H9 (cell line): ENCODE data around the gene GET4. TPM values are rescaled to one million over a fixed set of nuclear protein-coding genes. Genes with fewer than 3 reads are reported as not detected.

Experiments
- DNase-seq: peaks from one replicate; pipeline ENCODE4 v3.0.0-alpha.2; 2017
- H2AFZ ChIP-seq: one replicate; pipeline ENCODE4 v1.6.1; 2013; ENCODE audit warnings: mild to moderate bottlenecking, low read length, control low read depth, moderate library complexity
- H2AK5ac ChIP-seq: 2 replicates; pipeline ENCODE4 v1.6.1; 2013; ENCODE audit warnings: low read length, control low read depth, mixed read lengths; ENCODE audit not compliant: insufficient read length
- H2BK120ac ChIP-seq: one replicate; pipeline ENCODE4 v1.6.1; 2013; ENCODE audit warnings: low read depth, mild to moderate bottlenecking, low read length, control low read depth, inconsistent platforms; ENCODE audit not compliant: poor library complexity, severe bottlenecking
- H2BK12ac ChIP-seq: 2 replicates; pipeline ENCODE4 v1.6.1; 2013; ENCODE audit warnings: low read length, control low read depth, mixed read lengths, low read depth; ENCODE audit not compliant: insufficient read length
- H2BK15ac ChIP-seq: 2 replicates; pipeline ENCODE4 v1.6.1; 2013; ENCODE audit warnings: low read depth, low read length, control low read depth
- H2BK20ac ChIP-seq: one replicate; pipeline ENCODE4 v1.6.1; 2013; ENCODE audit warnings: low read depth, mild to moderate bottlenecking, low read length, control low read depth, inconsistent platforms; ENCODE audit not compliant: poor library complexity, severe bottlenecking
- H2BK5ac ChIP-seq: 2 replicates; pipeline ENCODE4 v1.6.1; 2013; ENCODE audit warnings: low read length, control low read depth, mixed read lengths; ENCODE audit not compliant: insufficient read length
- H3K14ac ChIP-seq: 2 replicates; pipeline ENCODE4 v1.6.1; 2013; ENCODE audit warnings: low read length, control low read depth; ENCODE audit not compliant: insufficient read depth
- H3K18ac ChIP-seq: 2 replicates; pipeline ENCODE4 v1.6.1; 2013; ENCODE audit warnings: low read depth, mild to moderate bottlenecking, mixed read lengths, low read length, control low read depth; ENCODE audit not compliant: insufficient read length
- H3K23ac ChIP-seq: 2 replicates; pipeline ENCODE4 v1.6.1; 2013; ENCODE audit warnings: low read length, control low read depth, mixed read lengths, low read depth; ENCODE audit not compliant: insufficient read length
- H3K23me2 ChIP-seq: 2 replicates; pipeline ENCODE4 v1.6.1; 2013; ENCODE audit warnings: low read depth, mild to moderate bottlenecking, mixed read lengths, low read length, control low read depth; ENCODE audit not compliant: insufficient read length, poor library complexity, severe bottlenecking
- H3K27ac ChIP-seq: 2 replicates; pipeline ENCODE4 v1.5.1; 2013; ENCODE audit warnings: low read length, control low read depth, mixed read lengths, low read depth; ENCODE audit not compliant: insufficient read length
- H3K27me3 ChIP-seq: 2 replicates; pipeline ENCODE4 v1.6.1; 2013; ENCODE audit warnings: low read length, control low read depth, inconsistent platforms; ENCODE audit not compliant: insufficient read depth
- H3K4ac ChIP-seq: 2 replicates; pipeline ENCODE4 v1.6.1; 2013; ENCODE audit warnings: low read depth, mild to moderate bottlenecking, control low read depth, inconsistent platforms, low read length, moderate library complexity
- H3K4me1 ChIP-seq: 2 replicates; pipeline ENCODE4 v1.6.1; 2013; ENCODE audit warnings: low read length, control low read depth, inconsistent platforms; ENCODE audit not compliant: insufficient read depth
- H3K4me2 ChIP-seq: 2 replicates; pipeline ENCODE4 v1.6.1; 2013; ENCODE audit warnings: low read length, control low read depth, mixed read lengths; ENCODE audit not compliant: insufficient read length, insufficient read depth
- H3K56ac ChIP-seq: 2 replicates; pipeline ENCODE4 v1.6.1; 2013; ENCODE audit warnings: low read depth, mild to moderate bottlenecking, mixed read lengths, low read length, control low read depth; ENCODE audit not compliant: insufficient read length
- H3K79me1 ChIP-seq: 2 replicates; pipeline ENCODE4 v1.6.1; 2013; ENCODE audit warnings: low read depth, mild to moderate bottlenecking, moderate library complexity, low read length, control low read depth, inconsistent platforms; ENCODE audit not compliant: insufficient read depth, poor library complexity, severe bottlenecking
- H3K79me2 ChIP-seq: 2 replicates; pipeline ENCODE4 v1.6.1; 2013; ENCODE audit warnings: low read length, control low read depth, inconsistent platforms; ENCODE audit not compliant: insufficient read depth
- H3K9ac ChIP-seq: 2 replicates; pipeline ENCODE4 v1.6.1; 2013; ENCODE audit warnings: low read length, control low read depth, mixed read lengths; ENCODE audit not compliant: insufficient read length; ENCODE audit errors: extremely low read depth
- H3K9me3 ChIP-seq: one replicate; pipeline ENCODE4 v1.6.1; 2013; ENCODE audit warnings: low read depth, low read length, inconsistent platforms; ENCODE audit not compliant: control insufficient read depth
- H3T11ph ChIP-seq: one replicate; pipeline ENCODE4 v1.6.1; 2013; ENCODE audit warnings: mild to moderate bottlenecking, low read length, control low read depth, inconsistent platforms
- H4K20me1 ChIP-seq: one replicate; pipeline ENCODE4 v1.6.1; 2013; ENCODE audit not compliant: control insufficient read depth, insufficient read length, insufficient read depth
- H4K5ac ChIP-seq: 2 replicates; pipeline ENCODE4 v1.6.1; 2013; ENCODE audit warnings: low read depth, mild to moderate bottlenecking, mixed read lengths, low read length, control low read depth; ENCODE audit not compliant: insufficient read length
- H4K8ac ChIP-seq: replicated peaks from 2 replicates; pipeline ENCODE4 v1.6.1; 2013; ENCODE audit warnings: low read length, control low read depth, mixed read lengths, low read depth; ENCODE audit not compliant: insufficient read length
- H4K91ac ChIP-seq: 2 replicates; pipeline ENCODE4 v1.6.1; 2013; ENCODE audit warnings: low read depth, mild to moderate bottlenecking, moderate library complexity, mixed read lengths, low read length, control low read depth; ENCODE audit not compliant: insufficient read length
- H3K27ac Mint-ChIP-seq, 3 experiments: 2 replicates in 2 of 3; 3 replicates in 1 of 3; pipeline ENCODE4 v1.8.0; 2020 to 2021; ENCODE audit warnings: mixed read lengths in 3 of 3, mild to moderate bottlenecking in 1 of 3, moderate library complexity in 1 of 3
- H3K27me3 Mint-ChIP-seq: 2 replicates; pipeline ENCODE4 v1.8.0; 2021; ENCODE audit warnings: low read depth, mild to moderate bottlenecking, moderate library complexity, mixed read lengths
- H3K36me3 Mint-ChIP-seq, 3 experiments: 2 replicates in 2 of 3; 3 replicates in 1 of 3; pipeline ENCODE4 v1.8.0; 2020 to 2021; ENCODE audit warnings: low read depth in 3 of 3, mixed read lengths in 3 of 3; ENCODE audit not compliant: insufficient read depth in 1 of 3
- H3K4me1 Mint-ChIP-seq, 2 experiments: 2 replicates each; pipeline ENCODE4 v1.8.0; 2020; ENCODE audit warnings: mixed read lengths in 2 of 2
- H3K4me3 Mint-ChIP-seq, 2 experiments: 2 replicates in 1 of 2; 3 replicates in 1 of 2; pipeline ENCODE4 v1.8.0; 2020 to 2021; ENCODE audit warnings: mild to moderate bottlenecking in 2 of 2, mixed read lengths in 2 of 2, moderate library complexity in 1 of 2
- H3K9me3 Mint-ChIP-seq, 2 experiments: 2 replicates in 1 of 2; 3 replicates in 1 of 2; pipeline ENCODE4 v1.8.0; 2020; ENCODE audit warnings: mild to moderate bottlenecking in 2 of 2, mixed read lengths in 2 of 2, moderate library complexity in 1 of 2
- WGBS: extraction: QIAGEN DNeasy Blood & Tissue Kit; methylation state at CpG from one replicate; pipeline ENCODE4 v1.1.7; 2013; ENCODE audit warnings: missing lambda C conversion rate, low lambda C conversion rate, mixed read lengths; ENCODE audit not compliant: insufficient read length; ENCODE audit errors: extremely low coverage; 5-methylcytosine and 5-hydroxymethylcytosine counted together
- total RNA-seq: library from RNA; stranded (reverse); gene quantifications from 2 replicates; pipeline ENCODE4 v1.2.1, GENCODE V29; 2021
- TF ChIP-seq, protein P1 (sequence below): fragments of 200-600 bp; sonication (generic); conservative IDR thresholded peaks from 3 replicates; pipeline ENCODE4 v1.8.0; 2021; ENCODE audit warnings: antibody characterized with exemption, mild to moderate bottlenecking

The GET4 gene
- total RNA-seq, 1 experiment from 2014 or later, result 70.2 TPM

DNA sequence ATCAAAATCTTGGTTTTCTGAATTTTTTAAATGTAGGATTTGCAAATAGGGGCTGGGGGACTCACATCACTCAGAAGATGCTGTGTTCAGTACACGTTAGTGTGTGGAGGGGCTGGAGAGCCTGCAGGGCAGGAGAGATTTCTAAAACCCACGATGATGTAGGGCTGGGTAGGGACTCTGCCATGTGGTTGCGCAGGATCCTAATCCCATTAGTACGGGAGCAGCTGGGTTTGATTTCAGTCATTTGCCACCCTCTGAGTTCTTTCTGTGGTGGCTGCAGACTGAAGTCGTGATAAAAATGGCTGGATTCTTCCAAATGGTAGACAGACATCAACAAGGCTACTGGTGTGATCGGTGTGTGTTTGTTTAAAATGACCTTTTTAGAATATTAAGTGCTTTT is 14.2 kb upstream of the GET4 start:
- H3K27ac Mint-ChIP-seq, result no peak overlapping the region
- no peak overlapping the region for H3T11ph ChIP-seq

More for the DNA sequence above, 14.2 kb upstream of the GET4 start:
- Histone ChIP-seq H4K91ac (no peak overlapping the region), H2AFZ (no peak overlapping the region), H2BK12ac (no peak overlapping the region), H3K18ac (no peak overlapping the region), H2AK5ac (no peak overlapping the region), H2BK5ac (no peak overlapping the region), H3K27ac (no peak overlapping the region), H4K5ac (no peak overlapping the region), H3K23ac (no peak overlapping the region), H3K56ac (no peak overlapping the region), H3K9ac (no peak overlapping the region), H3K27me3 (no peaks in the 10 kb centered on the region), H3K4ac (no peak overlapping the region), H2BK15ac (no peak overlapping the region), H3K9me3 (no peaks in the 10 kb centered on the region), H2BK120ac (no peak overlapping the region), H3K23me2 (no peaks in the 10 kb centered on the region), H4K8ac (no peak overlapping the region), H3K4me1 (no peaks in the 10 kb centered on the region), H3K79me2 (no peaks in the 10 kb centered on the region), H3K14ac (no peak overlapping the region), H3K4me2 (no peak overlapping the region), H3K79me1 (no peaks in the 10 kb centered on the region), H4K20me1 (no peaks in the 10 kb centered on the region), H2BK20ac (no peak overlapping the region)
- no peaks in the 10 kb centered on the region for H3K9me3 Mint-ChIP-seq
- DNase-seq, result no peak
- no peak overlapping the region for H3K4me3 Mint-ChIP-seq
- H3K4me1 Mint-ChIP-seq, result no peaks in the 10 kb centered on the region
- WGBS, result no CpG with 5 or more reads among the region's 6 CpGs
- H3K27me3 Mint-ChIP-seq, result no peaks in the 10 kb centered on the region
- H3K36me3 Mint-ChIP-seq, result peaks cover 62 to 90% (median 87%) of the 10 kb centered on the region in 3 experiments
- TF ChIP-seq, protein P1, sequence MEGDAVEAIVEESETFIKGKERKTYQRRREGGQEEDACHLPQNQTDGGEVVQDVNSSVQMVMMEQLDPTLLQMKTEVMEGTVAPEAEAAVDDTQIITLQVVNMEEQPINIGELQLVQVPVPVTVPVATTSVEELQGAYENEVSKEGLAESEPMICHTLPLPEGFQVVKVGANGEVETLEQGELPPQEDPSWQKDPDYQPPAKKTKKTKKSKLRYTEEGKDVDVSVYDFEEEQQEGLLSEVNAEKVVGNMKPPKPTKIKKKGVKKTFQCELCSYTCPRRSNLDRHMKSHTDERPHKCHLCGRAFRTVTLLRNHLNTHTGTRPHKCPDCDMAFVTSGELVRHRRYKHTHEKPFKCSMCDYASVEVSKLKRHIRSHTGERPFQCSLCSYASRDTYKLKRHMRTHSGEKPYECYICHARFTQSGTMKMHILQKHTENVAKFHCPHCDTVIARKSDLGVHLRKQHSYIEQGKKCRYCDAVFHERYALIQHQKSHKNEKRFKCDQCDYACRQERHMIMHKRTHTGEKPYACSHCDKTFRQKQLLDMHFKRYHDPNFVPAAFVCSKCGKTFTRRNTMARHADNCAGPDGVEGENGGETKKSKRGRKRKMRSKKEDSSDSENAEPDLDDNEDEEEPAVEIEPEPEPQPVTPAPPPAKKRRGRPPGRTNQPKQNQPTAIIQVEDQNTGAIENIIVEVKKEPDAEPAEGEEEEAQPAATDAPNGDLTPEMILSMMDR, result no peak
